Mucosa of rectum (tissue), 2 donors: ENCODE results near the gene OR1I1.
A peak's percentile ranks its signal among the peaks of the same experiment; 100 is the strongest.

ENCODE experiments used
- H3K27ac ChIP-seq, 2 donors: one replicate each; pipeline ENCODE4 v1.7.0; 2013; ENCODE audit warnings: inconsistent platforms in 2 of 2, low read depth in 2 of 2, low read length in 2 of 2
- H3K27me3 ChIP-seq, 2 donors: one replicate each; pipeline ENCODE4 v1.7.0; 2013; ENCODE audit warnings: low read length in 2 of 2; ENCODE audit not compliant: control insufficient read depth in 2 of 2, insufficient read depth in 2 of 2
- H3K36me3 ChIP-seq, 2 donors: one replicate each; pipeline ENCODE4 v1.7.0; 2013; ENCODE audit warnings: low read length in 2 of 2; ENCODE audit not compliant: control insufficient read depth in 2 of 2, insufficient read depth in 2 of 2
- H3K4me1 ChIP-seq, 2 donors: one replicate each; pipeline ENCODE4 v1.7.0; 2013; ENCODE audit warnings: low read length in 2 of 2, mild to moderate bottlenecking in 1 of 2; ENCODE audit not compliant: control insufficient read depth in 2 of 2, insufficient read depth in 2 of 2
- H3K4me3 ChIP-seq, 2 donors: one replicate each; pipeline ENCODE4 v1.7.0; 2013; ENCODE audit warnings: low read length in 2 of 2
- H3K9ac ChIP-seq, 2 donors: one replicate each; pipeline ENCODE4 v1.7.0; 2013; ENCODE audit warnings: low read length in 2 of 2, low read depth in 1 of 2, mild to moderate bottlenecking in 1 of 2
- H3K9me3 ChIP-seq, 2 donors: one replicate each; pipeline ENCODE4 v1.7.0; 2013; ENCODE audit warnings: low read length in 2 of 2; ENCODE audit not compliant: control insufficient read depth in 2 of 2
- donor health status: healthy.
- donor health status: Normal muscosa, but diverticular disease.

OR1I1 gene

GRCh38 chr19:15108145-15108844 lies 26.3 kb downstream of the OR1I1 start:
- Histone ChIP-seq H3K27ac (peak overlapping the region; percentile 63 to 65), H3K27me3 (peaks cover 3 to 6% of the 10 kb centered on the region in 2 donors), H3K9ac (peak overlapping the region; percentile 47 to 57), H3K4me3 (peak overlapping the region; percentile 55 to 59), H3K4me1 (no peaks in the 10 kb centered on the region), H3K9me3 (peaks cover 0 to 3% of the 10 kb centered on the region in 2 donors), H3K36me3 (peaks cover 0 to 5% of the 10 kb centered on the region in 2 donors)

- Histone ChIP-seq H3K27me3 (peaks cover 3 to 6% of the 10 kb centered on the region in 2 donors), H3K4me3 (no peak overlapping the region), H3K36me3 (peaks cover 0 to 9% of the 10 kb centered on the region in 2 donors), H3K9ac (no peak overlapping the region), H3K9me3 (peaks cover 0 to 3% of the 10 kb centered on the region in 2 donors), H3K4me1 (no peaks in the 10 kb centered on the region), H3K27ac (peak overlapping the region in 1 of 2 donors; percentile 63)
Measured at GRCh38 chr19:15108845-15109767, 27.1 kb downstream of the OR1I1 start.

DNA sequence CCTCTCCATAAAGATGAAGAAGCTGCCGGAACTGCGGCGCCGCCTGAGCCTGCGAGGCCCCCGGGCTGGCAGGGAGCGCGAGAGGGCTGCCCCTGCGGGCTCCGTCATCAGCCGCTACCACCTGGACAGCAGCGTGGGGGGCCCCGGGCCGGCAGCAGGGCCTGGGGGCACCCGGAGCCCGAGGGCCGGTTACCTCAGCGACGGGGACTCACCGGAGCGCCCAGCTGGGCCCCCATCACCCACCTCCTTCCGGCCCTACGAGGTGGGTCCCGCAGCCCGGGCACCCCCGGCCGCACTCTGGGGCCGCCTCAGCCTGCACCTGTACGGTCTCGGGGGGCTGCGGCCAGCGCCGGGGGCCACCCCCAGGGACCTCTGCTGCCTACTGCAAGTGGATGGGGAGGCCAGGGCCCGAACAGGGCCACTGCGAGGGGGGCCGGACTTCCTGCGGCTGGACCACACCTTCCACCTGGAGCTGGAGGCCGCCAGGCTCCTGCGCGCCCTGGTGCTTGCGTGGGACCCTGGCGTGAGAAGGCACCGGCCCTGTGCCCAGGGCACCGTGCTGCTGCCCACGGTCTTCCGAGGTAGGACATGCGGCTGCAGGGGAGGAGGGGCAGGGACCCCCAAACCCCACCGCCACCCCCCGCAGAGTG lies 27.9 kb downstream of the OR1I1 start:
- no peak overlapping the region for H3K27ac ChIP-seq
- no peaks in the 10 kb centered on the region for H3K9me3 ChIP-seq
- H3K4me1 ChIP-seq = no peaks in the 10 kb centered on the region
- H3K4me3 ChIP-seq = no peak overlapping the region
- peaks cover 2 to 13% of the 10 kb centered on the region in 2 donors for H3K36me3 ChIP-seq
- H3K9ac ChIP-seq = no peak overlapping the region
- peaks cover 3 to 6% of the 10 kb centered on the region in 2 donors for H3K27me3 ChIP-seq

- H3K27me3 ChIP-seq = peaks cover 3 to 6% of the 10 kb centered on the region in 2 donors
- no peaks in the 10 kb centered on the region for H3K4me1 ChIP-seq
- no peak overlapping the region for H3K27ac ChIP-seq
- no peak overlapping the region for H3K4me3 ChIP-seq
- H3K9me3 ChIP-seq = no peaks in the 10 kb centered on the region
- H3K9ac ChIP-seq = no peak overlapping the region
- H3K36me3 ChIP-seq = peaks cover 8 to 15% of the 10 kb centered on the region in 2 donors
Measured at GRCh38 chr19:15110418-15110815, 28.4 kb downstream of the OR1I1 start.

DNA sequence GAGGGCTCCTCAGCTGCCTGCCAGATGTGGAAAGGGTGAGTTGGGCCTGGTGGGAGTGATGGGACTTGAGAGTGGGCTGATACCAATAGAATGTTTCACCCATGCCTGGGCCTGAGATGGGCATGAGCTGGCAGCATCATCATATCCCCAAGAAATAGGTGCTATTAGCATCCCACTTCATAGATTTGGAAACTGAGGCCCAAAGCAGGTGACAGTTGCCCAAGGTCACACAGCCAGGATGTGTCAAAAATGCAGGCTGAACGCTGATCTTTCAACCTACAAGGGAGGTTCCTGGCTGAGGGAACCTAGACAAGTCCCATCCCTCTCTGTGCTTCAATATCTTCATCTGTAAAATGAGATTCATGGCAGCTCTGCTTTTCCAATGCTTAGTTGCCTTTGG lies 29.7 kb downstream of the OR1I1 start:
- no peak overlapping the region for H3K9ac ChIP-seq
- no peak overlapping the region for H3K4me3 ChIP-seq
- no peaks in the 10 kb centered on the region for H3K4me1 ChIP-seq
- peaks cover 19 to 27% of the 10 kb centered on the region in 2 donors for H3K36me3 ChIP-seq
- H3K27ac ChIP-seq = no peak overlapping the region
- no peaks in the 10 kb centered on the region for H3K9me3 ChIP-seq
- peaks cover 3 to 6% of the 10 kb centered on the region in 2 donors for H3K27me3 ChIP-seq

DNA sequence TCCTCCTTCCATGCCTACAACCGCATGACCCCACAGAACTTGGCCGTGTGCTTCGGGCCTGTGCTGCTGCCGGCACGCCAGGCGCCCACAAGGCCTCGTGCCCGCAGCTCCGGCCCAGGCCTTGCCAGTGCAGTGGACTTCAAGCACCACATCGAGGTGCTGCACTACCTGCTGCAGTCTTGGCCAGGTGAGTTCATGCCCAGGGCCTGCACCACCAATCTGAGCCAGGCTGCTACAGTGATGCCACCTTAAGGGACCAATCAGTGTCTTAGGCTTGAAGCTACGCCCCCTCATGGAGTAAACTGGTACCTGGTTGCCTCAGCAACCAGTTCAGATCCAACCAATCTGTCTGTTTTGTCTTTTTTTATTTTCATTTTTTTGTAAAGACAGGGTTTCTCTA lies 30.4 kb downstream of the OR1I1 start:
- peaks cover 3 to 6% of the 10 kb centered on the region in 2 donors for H3K27me3 ChIP-seq
- H3K4me3 ChIP-seq = no peak overlapping the region
- no peaks in the 10 kb centered on the region for H3K4me1 ChIP-seq
- no peak overlapping the region for H3K9ac ChIP-seq
- peaks cover 25 to 33% of the 10 kb centered on the region in 2 donors for H3K36me3 ChIP-seq
- H3K27ac ChIP-seq = no peak overlapping the region
- no peaks in the 10 kb centered on the region for H3K9me3 ChIP-seq

- H3K9ac ChIP-seq = no peak overlapping the region
- H3K27ac ChIP-seq = no peak overlapping the region
- peaks cover 0 to 3% of the 10 kb centered on the region in 2 donors for H3K27me3 ChIP-seq
- no peak overlapping the region for H3K4me3 ChIP-seq
- no peaks in the 10 kb centered on the region for H3K9me3 ChIP-seq
- H3K36me3 ChIP-seq = peaks cover 36 to 44% of the 10 kb centered on the region in 2 donors
- H3K4me1 ChIP-seq = no peaks in the 10 kb centered on the region
Measured at GRCh38 chr19:15113245-15114152, 31.5 kb downstream of the OR1I1 start.

- H3K9ac ChIP-seq = no peak overlapping the region
- peaks cover 0 to 1% of the 10 kb centered on the region in 2 donors for H3K27me3 ChIP-seq
- no peak overlapping the region for H3K27ac ChIP-seq
- no peaks in the 10 kb centered on the region for H3K4me1 ChIP-seq
- H3K4me3 ChIP-seq = no peak overlapping the region
- H3K36me3 ChIP-seq = peaks cover 42 to 51% of the 10 kb centered on the region in 2 donors
- no peaks in the 10 kb centered on the region for H3K9me3 ChIP-seq
Measured at GRCh38 chr19:15114153-15114540, 32.1 kb downstream of the OR1I1 start.

DNA sequence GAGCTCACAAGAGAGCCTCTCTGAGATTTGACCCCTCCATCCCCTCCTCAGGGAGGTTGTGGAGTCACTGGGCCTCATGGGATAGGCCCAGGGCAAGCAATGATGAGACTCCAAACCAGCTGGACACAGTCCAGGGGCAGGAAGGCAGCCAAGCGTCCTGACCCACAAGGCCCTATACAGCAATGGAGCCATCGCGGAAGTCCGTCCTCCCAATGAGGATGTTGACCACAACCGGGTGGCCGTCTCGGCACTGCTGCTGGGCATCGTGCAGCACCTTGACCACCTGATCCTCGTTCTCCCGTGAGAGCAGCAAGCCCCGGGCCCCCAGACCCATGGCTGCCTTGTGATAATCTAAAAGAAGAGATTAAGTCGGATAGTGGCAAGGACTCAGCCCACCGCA lies 33.1 kb downstream of the OR1I1 start:
- Histone ChIP-seq H3K27ac (no peak overlapping the region), H3K9ac (no peak overlapping the region), H3K36me3 (peaks cover 48 to 57% of the 10 kb centered on the region in 2 donors)

More for the DNA sequence above, 33.1 kb downstream of the OR1I1 start:
- Histone ChIP-seq H3K27me3 (no peaks in the 10 kb centered on the region), H3K4me3 (no peak overlapping the region), H3K4me1 (no peaks in the 10 kb centered on the region), H3K9me3 (no peaks in the 10 kb centered on the region)
